Neural progenitor cell (in vitro differentiated cells): ENCODE data around the gene BRD4. TPM values are rescaled to one million over a fixed set of nuclear protein-coding genes. Genes with fewer than 3 reads are reported as not detected.

ENCODE experiments used
- DNase-seq: peaks from one replicate; pipeline ENCODE4 v3.0.0-alpha.2; 2016; ENCODE audit warnings: low spot score
- H2AFZ ChIP-seq: fragments of 200-600 bp; sonication (generic); replicated peaks from 2 replicates; pipeline ENCODE4 v1.6.1; 2016; ENCODE audit warnings: antibody characterized with exemption
- H3F3A ChIP-seq: fragments of 200-600 bp; sonication (generic); 2 replicates; pipeline ENCODE4 v1.6.1; 2016; ENCODE audit warnings: antibody characterized with exemption, low read depth
- H3K27ac ChIP-seq: fragments of 200-600 bp; sonication (generic); 2 replicates; pipeline ENCODE4 v1.5.1; 2016; ENCODE audit warnings: mild to moderate bottlenecking
- H3K27me3 ChIP-seq: fragments of 200-600 bp; sonication (generic); 2 replicates; pipeline ENCODE4 v1.6.1; 2016; ENCODE audit warnings: mild to moderate bottlenecking, moderate library complexity
- H3K36me3 ChIP-seq: fragments of 200-600 bp; sonication (generic); 2 replicates; pipeline ENCODE4 v1.5.1; 2016
- H3K4me1 ChIP-seq: fragments of 200-600 bp; sonication (generic); 2 replicates; pipeline ENCODE4 v1.6.1; 2016; ENCODE audit warnings: mixed run types
- H3K4me2 ChIP-seq: fragments of 200-600 bp; sonication (generic); 2 replicates; pipeline ENCODE4 v1.6.1; 2016
- H3K4me3 ChIP-seq: fragments of 200-600 bp; sonication (generic); 2 replicates; pipeline ENCODE4 v1.5.1; 2016
- H3K79me2 ChIP-seq: fragments of 200-600 bp; sonication (generic); 2 replicates; pipeline ENCODE4 v1.6.1; 2016; ENCODE audit warnings: low read depth
- H3K9ac ChIP-seq: fragments of 200-600 bp; sonication (generic); 2 replicates; pipeline ENCODE4 v1.6.1; 2016
- H3K9me3 ChIP-seq: fragments of 200-600 bp; sonication (generic); 2 replicates; pipeline ENCODE4 v1.5.1; 2016; ENCODE audit warnings: low read depth
- H4K20me1 ChIP-seq: fragments of 200-600 bp; sonication (generic); 2 replicates; pipeline ENCODE4 v1.6.1; 2016; ENCODE audit warnings: low read depth
- H3K27ac Mint-ChIP-seq: 3 replicates; pipeline ENCODE4 v1.8.0; 2021; ENCODE audit warnings: mixed read lengths
- H3K27me3 Mint-ChIP-seq: 2 replicates; pipeline ENCODE4 v1.8.0; 2022; ENCODE audit warnings: low read depth, mild to moderate bottlenecking, inconsistent platforms, moderate library complexity, mixed read lengths; ENCODE audit not compliant: insufficient read depth
- H3K36me3 Mint-ChIP-seq: 3 replicates; pipeline ENCODE4 v1.8.0; 2021; ENCODE audit warnings: mixed read lengths
- H3K4me1 Mint-ChIP-seq: 3 replicates; pipeline ENCODE4 v1.8.0; 2021; ENCODE audit warnings: mixed read lengths
- H3K4me3 Mint-ChIP-seq: 3 replicates; pipeline ENCODE4 v1.8.0; 2021; ENCODE audit warnings: mild to moderate bottlenecking, moderate library complexity, mixed read lengths
- H3K9me3 Mint-ChIP-seq: 3 replicates; pipeline ENCODE4 v1.8.0; 2020; ENCODE audit warnings: mixed read lengths
- EZH2 ChIP-seq: fragments of 200-600 bp; sonication (generic); IDR thresholded peaks from 2 replicates; pipeline ENCODE4 v1.6.1; 2017; ENCODE audit warnings: antibody characterized with exemption, mild to moderate bottlenecking, moderate library complexity
- EZH2phosphoT487 ChIP-seq: fragments of 200-600 bp; sonication (generic); IDR thresholded peaks from 2 replicates; pipeline ENCODE4 v1.6.1; 2017; ENCODE audit warnings: antibody characterized with exemption
- total RNA-seq: library from RNA; depleted of rRNA; stranded (reverse); fragments of >200 nt; gene quantifications from 2 replicates; pipeline ENCODE4 v1.2.3, GENCODE V29; 2015; ENCODE audit warnings: low replicate concordance
- TF ChIP-seq, protein P1 (sequence below): fragments of 200-600 bp; sonication (generic); IDR thresholded peaks from 2 replicates; pipeline ENCODE4 v1.5.1; 2017; ENCODE audit warnings: antibody characterized with exemption, mild to moderate bottlenecking

The BRD4 gene
- total RNA-seq, 1 donor from 2014 or later = 14.5 TPM

- Histone ChIP-seq H3F3A (no peaks in the 10 kb centered on the region), H3K27ac (no peak overlapping the region), H3K4me2 (no peak overlapping the region)
These were observed 40.6 kb upstream of the BRD4 start for GRCh38 chr19:15372891-15373301.

GRCh38 chr19:15372470-15372869 lies 40.1 kb upstream of the BRD4 start:
- Histone ChIP-seq H3K4me3 (no peak overlapping the region), H3K9me3 (no peaks in the 10 kb centered on the region), H3K79me2 (peaks cover 64% of the 10 kb centered on the region), H4K20me1 (peaks cover 53% of the 10 kb centered on the region), H3K4me2 (no peak overlapping the region), H3K27me3 (no peaks in the 10 kb centered on the region), H2AFZ (no peak overlapping the region), H3K27ac (no peak overlapping the region), H3K9ac (no peak overlapping the region), H3F3A (no peaks in the 10 kb centered on the region), H3K36me3 (peaks cover 5% of the 10 kb centered on the region), H3K4me1 (no peaks in the 10 kb centered on the region)
- H3K27ac Mint-ChIP-seq = no peak overlapping the region
- peaks cover 16% of the 10 kb centered on the region for H3K36me3 Mint-ChIP-seq
- no peaks in the 10 kb centered on the region for H3K27me3 Mint-ChIP-seq
- H3K9me3 Mint-ChIP-seq = no peaks in the 10 kb centered on the region
- no peak for TF ChIP-seq EZH2
- no peak for TF ChIP-seq EZH2phosphoT487
- TF ChIP-seq, protein P1, sequence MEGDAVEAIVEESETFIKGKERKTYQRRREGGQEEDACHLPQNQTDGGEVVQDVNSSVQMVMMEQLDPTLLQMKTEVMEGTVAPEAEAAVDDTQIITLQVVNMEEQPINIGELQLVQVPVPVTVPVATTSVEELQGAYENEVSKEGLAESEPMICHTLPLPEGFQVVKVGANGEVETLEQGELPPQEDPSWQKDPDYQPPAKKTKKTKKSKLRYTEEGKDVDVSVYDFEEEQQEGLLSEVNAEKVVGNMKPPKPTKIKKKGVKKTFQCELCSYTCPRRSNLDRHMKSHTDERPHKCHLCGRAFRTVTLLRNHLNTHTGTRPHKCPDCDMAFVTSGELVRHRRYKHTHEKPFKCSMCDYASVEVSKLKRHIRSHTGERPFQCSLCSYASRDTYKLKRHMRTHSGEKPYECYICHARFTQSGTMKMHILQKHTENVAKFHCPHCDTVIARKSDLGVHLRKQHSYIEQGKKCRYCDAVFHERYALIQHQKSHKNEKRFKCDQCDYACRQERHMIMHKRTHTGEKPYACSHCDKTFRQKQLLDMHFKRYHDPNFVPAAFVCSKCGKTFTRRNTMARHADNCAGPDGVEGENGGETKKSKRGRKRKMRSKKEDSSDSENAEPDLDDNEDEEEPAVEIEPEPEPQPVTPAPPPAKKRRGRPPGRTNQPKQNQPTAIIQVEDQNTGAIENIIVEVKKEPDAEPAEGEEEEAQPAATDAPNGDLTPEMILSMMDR = no peak
- H3K4me1 Mint-ChIP-seq = peaks cover 10% of the 10 kb centered on the region
- H3K4me3 Mint-ChIP-seq = no peak overlapping the region
- DNase-seq = no peak

More at GRCh38 chr19:15372891-15373301, 40.6 kb upstream of the BRD4 start:
- no peak overlapping the region for H3K4me3 ChIP-seq
- H3K4me1 ChIP-seq = no peaks in the 10 kb centered on the region
- H3K9me3 Mint-ChIP-seq = no peaks in the 10 kb centered on the region
- H4K20me1 ChIP-seq = peaks cover 57% of the 10 kb centered on the region
- peaks cover 16% of the 10 kb centered on the region for H3K36me3 Mint-ChIP-seq
- H3K27me3 ChIP-seq = no peaks in the 10 kb centered on the region
- peaks cover 5% of the 10 kb centered on the region for H3K36me3 ChIP-seq
- H3K4me1 Mint-ChIP-seq = peaks cover 14% of the 10 kb centered on the region
- H3K79me2 ChIP-seq = peaks cover 68% of the 10 kb centered on the region
- H3K9ac ChIP-seq = no peak overlapping the region
- no peaks in the 10 kb centered on the region for H3K9me3 ChIP-seq
- no peak overlapping the region for H3K4me3 Mint-ChIP-seq
- no peaks in the 10 kb centered on the region for H3K27me3 Mint-ChIP-seq
- H3K27ac Mint-ChIP-seq = no peak overlapping the region
- TF ChIP-seq, protein P1 = no peak
- TF ChIP-seq EZH2 (no peak), EZH2phosphoT487 (no peak)
- H2AFZ ChIP-seq = no peak overlapping the region
- DNase-seq = no peak

- H3K36me3 Mint-ChIP-seq = peaks cover 16% of the 10 kb centered on the region
- no peak overlapping the region for H3K27ac Mint-ChIP-seq
These were observed 39.5 kb upstream of the BRD4 start for GRCh38 chr19:15371786-15372380.

More at GRCh38 chr19:15371786-15372380, 39.5 kb upstream of the BRD4 start:
- no peak for TF ChIP-seq EZH2phosphoT487
- no peak for TF ChIP-seq EZH2
- TF ChIP-seq, protein P1 = no peak
- Histone ChIP-seq H3K27me3 (no peaks in the 10 kb centered on the region), H3K36me3 (peaks cover 5% of the 10 kb centered on the region), H3K9me3 (no peaks in the 10 kb centered on the region), H3F3A (no peaks in the 10 kb centered on the region), H4K20me1 (peaks cover 47% of the 10 kb centered on the region), H3K4me1 (no peaks in the 10 kb centered on the region), H2AFZ (no peak overlapping the region), H3K9ac (no peak overlapping the region), H3K27ac (no peak overlapping the region), H3K4me2 (no peak overlapping the region), H3K79me2 (peaks cover 58% of the 10 kb centered on the region), H3K4me3 (no peak overlapping the region)
- Mint-ChIP-seq H3K9me3 (no peaks in the 10 kb centered on the region), H3K4me3 (no peak overlapping the region), H3K4me1 (peaks cover 6% of the 10 kb centered on the region), H3K27me3 (no peaks in the 10 kb centered on the region)
- no peak for DNase-seq
